Measurements from ENCODE around the gene TNP1. TPM values are rescaled to one million over a fixed set of nuclear protein-coding genes. Genes with fewer than 3 reads are reported as not detected.

TNP1 gene
- total and polyA plus RNA-seq, 4 donors, result not detected

- 92% methylated on average over 3 of the region's 3 CpGs for WGBS
- no peaks in the 10 kb centered on the region for H3K27me3 ChIP-seq (ENCODE audit: control insufficient read depth in 4 of 4, insufficient read depth in 4 of 4, low read length in 3 of 4)
- no peaks in the 10 kb centered on the region for H3K36me3 ChIP-seq (ENCODE audit: control insufficient read depth in 4 of 4, insufficient read depth in 3 of 4, low read depth in 1 of 4, low read length in 3 of 4)
These were observed 43.6 kb upstream of the TNP1 start for GRCh38 chr2:216903470-216903869.

GRCh38 chr2:216901273-216901672 lies 41.4 kb upstream of the TNP1 start:
- 81% methylated on average over 2 of the region's 2 CpGs for WGBS
- H3K4me1 ChIP-seq (ENCODE audit: control insufficient read depth in 4 of 4, insufficient read depth in 4 of 4, low read length in 3 of 4), result no peaks in the 10 kb centered on the region
- no peak for TF ChIP-seq JUND (IDR thresholded peaks at IDR 0.05)
- no peak for TF ChIP-seq GABPA (IDR thresholded peaks at IDR 0.05 in 1 of 2, conservative IDR thresholded peaks at IDR 0.05 in 1 of 2)
- TF ChIP-seq RAD21 (IDR thresholded peaks at IDR 0.05), result no peak
- TF ChIP-seq SP1 (IDR thresholded peaks at IDR 0.05), result no peak
- TF ChIP-seq EGR1 (IDR thresholded peaks at IDR 0.05; ENCODE audit: low read depth in 2 of 2), result no peak
- no peak for TF ChIP-seq YY1 (IDR thresholded peaks at IDR 0.05)
- TF ChIP-seq HNF4A (conservative IDR thresholded peaks at IDR 0.05), result no peak
- no peak for TF ChIP-seq REST (IDR thresholded peaks at IDR 0.05)
- no peaks in the 10 kb centered on the region for H3K36me3 ChIP-seq (ENCODE audit: control insufficient read depth in 4 of 4, insufficient read depth in 3 of 4, low read depth in 1 of 4, low read length in 3 of 4)
- DNase-seq (ENCODE audit: low spot score), result no peak
- H3K9ac ChIP-seq (ENCODE audit: low read depth in 1 of 2, low read length in 2 of 2), result no peak overlapping the region
- H3K27ac ChIP-seq (ENCODE audit: low read depth in 1 of 2, low read length in 2 of 2), result no peak overlapping the region
- no peaks in the 10 kb centered on the region for H3K9me3 ChIP-seq (ENCODE audit: control insufficient read depth in 4 of 4, low read length in 3 of 4)
- H3K4me3 ChIP-seq (ENCODE audit: low read depth in 1 of 3, low read length in 3 of 3), result no peak overlapping the region
- no peaks in the 10 kb centered on the region for H3K27me3 ChIP-seq (ENCODE audit: control insufficient read depth in 4 of 4, insufficient read depth in 4 of 4, low read length in 3 of 4)

More at GRCh38 chr2:216903470-216903869, 43.6 kb upstream of the TNP1 start:
- Histone ChIP-seq H3K4me1 (ENCODE audit: control insufficient read depth in 4 of 4, insufficient read depth in 4 of 4, low read length in 3 of 4) (no peaks in the 10 kb centered on the region), H3K9ac (ENCODE audit: low read depth in 1 of 2, low read length in 2 of 2) (no peak overlapping the region), H3K4me3 (ENCODE audit: low read depth in 1 of 3, low read length in 3 of 3) (no peak overlapping the region), H3K27ac (ENCODE audit: low read depth in 1 of 2, low read length in 2 of 2) (no peak overlapping the region), H3K9me3 (ENCODE audit: control insufficient read depth in 4 of 4, low read length in 3 of 4) (no peaks in the 10 kb centered on the region)
- no peak for DNase-seq (ENCODE audit: low spot score)
- no peak for TF ChIP-seq EGR1 (IDR thresholded peaks at IDR 0.05; ENCODE audit: low read depth in 2 of 2)
- no peak for TF ChIP-seq JUND (IDR thresholded peaks at IDR 0.05)
- no peak for TF ChIP-seq TAF1 (conservative IDR thresholded peaks at IDR 0.05)
- no peak for TF ChIP-seq GABPA (IDR thresholded peaks at IDR 0.05 in 1 of 2, conservative IDR thresholded peaks at IDR 0.05 in 1 of 2)
- TF ChIP-seq FOXA1 (IDR thresholded peaks at IDR 0.05), result no peak
- no peak for TF ChIP-seq HNF4G (IDR thresholded peaks at IDR 0.05)

GRCh38 chr2:216900406-216900805 lies 40.5 kb upstream of the TNP1 start:
- no peak for TF ChIP-seq ZBTB33 (IDR thresholded peaks at IDR 0.05)
- no peak for TF ChIP-seq EGR1 (IDR thresholded peaks at IDR 0.05; ENCODE audit: low read depth in 2 of 2)
- TF ChIP-seq HNF4A (conservative IDR thresholded peaks at IDR 0.05), result peak; percentile 13 to 64
- TF ChIP-seq HNF4G (IDR thresholded peaks at IDR 0.05), result peak; percentile 19

More at GRCh38 chr2:216900406-216900805, 40.5 kb upstream of the TNP1 start:
- Histone ChIP-seq H3K4me1 (ENCODE audit: control insufficient read depth in 4 of 4, insufficient read depth in 4 of 4, low read length in 3 of 4) (no peaks in the 10 kb centered on the region), H3K36me3 (ENCODE audit: control insufficient read depth in 4 of 4, insufficient read depth in 3 of 4, low read depth in 1 of 4, low read length in 3 of 4) (no peaks in the 10 kb centered on the region), H3K27me3 (ENCODE audit: control insufficient read depth in 4 of 4, insufficient read depth in 4 of 4, low read length in 3 of 4) (no peaks in the 10 kb centered on the region), H3K9me3 (ENCODE audit: control insufficient read depth in 4 of 4, low read length in 3 of 4) (peaks cover 0 to 1% (median 0%) of the 10 kb centered on the region in 4 donors), H3K27ac (ENCODE audit: low read depth in 1 of 2, low read length in 2 of 2) (no peak overlapping the region), H3K4me3 (ENCODE audit: low read depth in 1 of 3, low read length in 3 of 3) (no peak overlapping the region), H3K9ac (ENCODE audit: low read depth in 1 of 2, low read length in 2 of 2) (no peak overlapping the region)
- DNase-seq (ENCODE audit: low spot score), result no peak
